GM19397 (cell line): ENCODE results near the gene ANAPC16.
"Not testable (repeated sequence)": the region's sequence is repeated elsewhere in the genome, so short reads cannot be mapped to it uniquely, and the experiment has no call there.

Experiments
- ATAC-seq: cut with Tn5 transposase; IDR thresholded peaks from one replicate; pipeline ENCODE4 v1.9.1; 2021; ENCODE audit warnings: mild to moderate bottlenecking, moderate library complexity; ENCODE audit not compliant: unreplicated experiment

ANAPC16 gene

DNA sequence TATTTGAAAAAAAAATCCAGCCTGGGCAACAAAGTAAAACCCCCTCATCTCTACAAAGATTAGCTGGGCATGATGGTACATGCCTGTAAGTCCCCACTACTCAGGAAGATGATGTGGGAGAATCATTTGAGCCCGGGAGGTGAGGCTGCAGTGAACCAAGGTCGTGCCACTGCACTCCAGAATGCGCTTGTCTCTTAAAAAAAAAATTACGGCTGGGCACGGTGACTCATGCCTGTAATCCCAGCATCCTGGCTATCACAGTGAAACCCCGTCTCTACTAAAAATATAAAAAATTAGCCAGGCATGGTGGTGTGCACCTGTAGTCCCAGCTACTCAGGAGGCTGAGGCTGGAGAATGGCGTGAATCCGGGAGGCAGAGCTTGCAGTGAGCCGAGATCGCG lies 4.4 kb upstream of the ANAPC16 start:
- not testable (repeated sequence) for ATAC-seq

DNA sequence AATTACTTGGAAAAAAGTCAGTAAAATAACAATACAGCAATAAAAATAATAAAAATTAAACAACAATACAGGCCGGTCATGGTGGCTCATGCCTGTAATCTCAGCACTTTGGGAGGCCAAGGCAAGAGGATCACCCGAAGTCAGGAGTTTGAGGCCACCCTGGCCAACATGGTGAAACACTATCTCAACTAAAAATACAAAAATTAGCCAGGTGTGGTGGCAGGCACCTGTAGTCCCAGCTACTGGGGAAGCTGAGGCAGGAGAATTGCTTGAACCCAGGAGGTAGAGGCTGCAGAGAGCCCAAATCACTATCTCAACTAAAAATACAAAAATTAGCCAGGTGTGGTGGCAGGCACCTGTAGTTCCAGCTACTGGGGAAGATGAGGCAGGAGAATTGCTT lies 4.0 kb upstream of the ANAPC16 start:
- ATAC-seq = not testable (repeated sequence)

DNA sequence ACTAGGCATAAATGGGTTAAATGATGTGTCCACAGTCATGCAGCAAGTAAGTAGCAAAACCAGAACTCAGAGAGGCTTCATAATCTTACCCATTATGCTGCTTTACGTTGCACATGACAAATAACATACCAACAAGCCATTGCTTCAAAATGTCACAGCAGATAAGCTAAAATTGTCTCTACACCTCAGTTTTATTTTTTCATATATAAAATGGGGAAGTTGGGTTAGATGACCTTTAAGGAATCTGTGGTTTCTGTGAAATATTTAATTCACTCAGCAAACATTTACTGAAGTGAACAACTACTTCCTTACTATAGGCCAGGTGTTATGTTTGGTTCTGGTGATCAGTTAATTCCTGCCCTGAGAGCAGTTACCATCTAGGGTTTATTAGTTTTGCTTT lies 2.5 kb downstream of the ANAPC16 start:
- ATAC-seq = no peak

DNA sequence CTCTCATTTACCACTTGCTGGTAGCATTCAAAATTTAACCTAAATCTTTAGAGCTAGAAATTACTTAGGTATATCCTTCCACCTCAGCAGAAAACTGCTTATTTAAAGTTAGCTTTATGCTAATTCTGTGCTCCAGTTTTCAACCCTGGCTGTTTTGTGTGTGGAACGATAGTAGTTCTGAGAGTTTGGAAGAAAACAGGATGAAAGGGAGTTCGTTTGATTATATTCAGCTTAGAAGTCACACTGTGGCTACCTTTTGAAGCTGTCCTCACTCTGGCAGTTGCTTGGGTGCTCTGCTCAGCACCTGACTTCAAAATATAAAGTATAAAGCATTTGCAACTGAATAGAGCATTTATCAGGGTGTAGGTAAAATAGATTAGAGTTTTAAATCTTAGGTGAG lies 2.9 kb downstream of the ANAPC16 start:
- no peak for ATAC-seq

DNA sequence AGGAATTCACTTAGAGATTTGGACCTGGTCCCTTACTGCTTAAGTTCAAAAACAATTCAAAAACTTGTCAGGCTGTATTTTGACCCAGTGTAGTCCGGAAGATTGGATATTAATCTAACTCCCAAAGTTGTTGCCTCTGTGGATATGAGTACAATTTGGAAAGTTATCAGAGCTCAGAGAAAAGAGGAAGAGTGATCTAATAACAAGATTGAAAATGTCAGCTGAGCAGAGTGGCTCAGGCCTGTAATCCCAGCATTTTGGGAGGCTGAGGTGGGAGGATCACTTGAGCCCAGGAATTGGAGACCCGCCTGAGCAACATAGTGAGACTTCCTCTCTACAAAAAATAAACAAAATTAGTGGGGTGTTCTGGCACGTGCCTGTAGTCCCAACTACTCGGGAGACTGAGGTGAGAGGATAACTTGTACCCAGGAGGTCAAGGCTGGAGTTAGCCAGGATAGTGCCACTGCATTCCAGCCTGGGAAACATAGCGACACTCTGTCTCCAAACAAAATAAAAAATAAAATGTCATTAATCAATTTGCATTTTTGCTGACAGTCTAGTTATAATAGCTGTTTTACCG lies 3.5 kb downstream of the ANAPC16 start:
- no peak for ATAC-seq

- ATAC-seq = no peak
Observed at GRCh38 chr10:72220637-72221036, 4.8 kb downstream of the ANAPC16 start.

- ATAC-seq = no peak
Observed at GRCh38 chr10:72221278-72221677, 5.5 kb downstream of the ANAPC16 start.

GRCh38 chr10:72223743-72224101 lies 7.9 kb downstream of the ANAPC16 start:
- ATAC-seq = no peak

DNA sequence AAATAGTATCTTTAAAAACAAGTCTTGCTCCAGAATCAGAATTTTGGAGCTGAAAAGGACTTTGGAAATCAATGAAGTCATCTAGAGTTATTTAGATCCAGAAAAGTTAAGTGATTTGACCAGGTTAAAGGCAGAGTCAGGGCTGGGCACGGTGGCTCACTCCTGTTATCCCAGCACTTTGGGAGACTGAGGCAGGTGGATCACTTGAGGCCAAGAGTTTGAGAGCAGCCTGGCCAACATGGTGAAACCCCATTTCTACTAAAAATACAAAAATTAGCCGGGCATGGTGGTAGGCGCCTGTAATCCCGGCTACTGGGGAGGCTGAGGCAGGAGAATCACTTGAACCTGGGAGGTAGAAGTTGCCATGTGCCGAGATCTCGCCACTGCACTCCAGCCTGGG lies 8.4 kb downstream of the ANAPC16 start:
- not testable (repeated sequence) for ATAC-seq

DNA sequence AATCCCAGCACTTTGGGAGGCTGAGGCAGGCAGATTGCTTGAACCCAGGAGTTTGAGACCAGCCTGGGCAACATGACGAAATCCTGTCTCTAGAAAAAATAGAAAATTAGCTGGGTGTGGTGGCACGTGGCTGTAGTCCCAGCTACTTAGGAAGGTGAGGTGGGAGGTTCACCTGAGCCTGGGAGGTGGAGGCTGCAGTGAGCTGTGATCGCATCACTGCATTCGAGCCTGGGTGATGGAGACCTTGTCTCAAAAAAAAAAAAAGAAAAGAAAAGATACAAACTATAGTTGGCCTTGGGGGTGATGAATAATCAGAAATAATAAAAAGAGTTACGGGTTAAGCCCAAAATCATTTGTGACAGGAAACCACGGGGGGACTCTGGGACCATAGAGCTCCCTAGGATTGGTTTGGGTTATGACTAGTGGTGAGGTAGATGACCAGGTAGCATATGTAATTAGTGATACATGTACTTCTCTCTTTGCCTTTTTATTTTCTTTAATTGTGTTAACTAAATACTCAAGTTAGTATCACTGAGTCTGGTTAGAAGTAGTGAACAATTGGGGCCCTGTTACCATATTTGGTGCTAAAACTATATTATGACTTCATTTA lies 10.7 kb downstream of the ANAPC16 start:
- ATAC-seq = no peak

DNA sequence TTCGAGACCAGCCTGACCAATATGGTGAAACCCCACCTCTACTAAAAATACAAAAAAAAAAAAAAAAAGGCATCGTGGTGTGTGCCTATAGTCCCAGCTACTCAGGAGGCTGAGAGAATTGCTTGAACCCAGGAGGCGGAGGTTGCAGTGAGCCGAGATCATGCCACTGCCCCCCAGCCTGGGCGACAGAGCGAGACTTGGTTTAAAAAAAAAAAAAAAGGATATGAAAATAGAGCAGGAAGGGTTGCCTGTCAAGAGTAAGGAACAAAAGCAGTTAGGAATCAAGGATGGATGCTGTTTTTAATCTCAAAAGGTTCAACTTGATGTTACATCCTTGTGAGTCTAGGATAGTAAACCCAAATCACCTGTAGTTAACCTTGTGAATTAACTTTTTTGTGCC lies 12.0 kb downstream of the ANAPC16 start:
- no peak for ATAC-seq

- no peak for ATAC-seq
Observed at GRCh38 chr10:72228318-72228751, 12.5 kb downstream of the ANAPC16 start.

DNA sequence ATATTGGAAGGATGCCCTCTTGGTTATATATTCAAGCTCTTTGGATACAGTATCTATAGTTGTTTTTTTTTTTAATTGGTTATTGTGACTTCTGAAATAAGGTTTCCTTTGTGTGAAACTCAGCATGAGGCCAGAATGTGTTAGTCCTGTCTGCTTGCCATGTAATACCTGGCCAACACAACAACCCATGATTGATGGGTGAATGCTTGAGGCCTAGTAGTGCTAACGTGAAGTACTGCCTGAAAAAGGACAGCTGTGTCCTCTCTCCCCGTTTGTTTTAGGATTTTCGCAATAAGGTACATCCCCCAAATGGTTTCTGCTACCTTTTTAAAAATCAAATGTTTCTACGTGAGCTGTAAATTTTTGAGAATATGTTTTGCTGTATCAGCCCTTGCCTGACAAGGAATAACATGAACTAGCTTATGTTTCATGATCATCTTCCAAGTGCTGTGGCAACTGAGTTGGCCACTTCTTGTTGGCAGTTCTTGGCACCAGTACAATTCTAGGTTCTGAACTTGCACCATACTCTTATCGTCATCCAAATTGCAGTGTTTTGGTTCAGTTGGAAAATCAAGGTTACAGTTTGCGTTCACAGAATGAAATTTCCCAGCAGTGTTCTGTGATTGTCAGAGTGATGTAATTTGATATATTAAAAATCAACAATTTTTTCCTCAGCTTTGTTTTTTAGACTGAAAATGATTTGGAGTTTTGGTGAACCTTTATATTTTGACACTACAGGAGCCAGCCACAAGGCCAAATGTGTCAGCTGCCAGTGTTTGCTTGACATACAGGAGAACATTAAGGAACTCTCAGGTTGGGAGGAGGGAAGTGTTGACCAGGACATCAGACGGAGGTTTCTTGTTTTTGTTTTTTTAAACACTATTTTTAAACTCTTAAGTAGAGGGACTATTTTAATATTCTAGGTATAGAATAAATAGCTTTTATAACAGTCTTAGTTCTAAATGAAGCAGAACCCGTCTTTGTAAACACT lies 13.7 kb downstream of the ANAPC16 start:
- ATAC-seq = no peak

DNA sequence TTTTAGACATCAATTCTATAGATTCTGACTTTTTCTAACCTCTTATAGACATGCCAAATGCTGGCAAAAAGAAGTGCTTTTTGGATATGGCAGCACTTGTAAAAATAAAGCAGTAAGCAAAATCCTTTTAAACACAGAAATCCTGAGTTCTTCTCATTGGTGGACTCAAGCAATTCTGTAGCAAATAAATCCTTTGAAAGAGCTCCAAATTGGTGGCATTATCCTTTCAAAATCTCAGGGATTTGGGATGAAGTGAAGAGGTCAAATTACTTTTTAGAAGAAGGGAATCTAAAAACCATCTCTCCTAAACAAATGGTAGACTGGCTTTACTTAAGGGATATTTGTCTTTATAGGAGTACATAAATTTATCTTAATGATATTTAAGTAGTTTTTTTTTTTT lies 17.8 kb downstream of the ANAPC16 start:
- ATAC-seq = no peak

DNA sequence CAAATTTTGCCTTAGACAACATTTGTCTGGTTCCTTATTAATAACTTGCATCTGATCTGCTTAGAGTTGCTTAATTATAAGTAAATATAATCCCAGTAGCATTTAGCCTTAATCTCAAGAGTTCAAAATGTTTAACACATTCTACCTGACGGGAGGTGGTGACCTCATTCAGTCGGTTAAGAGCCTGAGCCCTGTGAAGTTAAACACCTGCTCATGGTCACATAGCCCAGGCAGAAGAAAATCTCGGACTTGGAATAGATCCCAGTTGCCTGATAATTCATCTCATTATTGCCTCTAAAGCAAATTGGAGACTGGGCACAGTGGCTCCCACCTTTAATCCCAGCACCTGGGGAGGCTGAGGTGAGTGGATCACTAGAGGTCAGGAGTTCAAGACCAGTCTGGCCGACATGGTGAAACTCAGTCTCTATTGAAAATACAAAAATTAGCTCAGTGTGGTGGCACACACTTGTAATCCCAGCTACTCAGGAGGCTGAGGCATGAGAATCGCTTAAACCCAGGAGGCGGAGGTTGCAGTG lies 18.8 kb downstream of the ANAPC16 start:
- ATAC-seq = no peak

DNA sequence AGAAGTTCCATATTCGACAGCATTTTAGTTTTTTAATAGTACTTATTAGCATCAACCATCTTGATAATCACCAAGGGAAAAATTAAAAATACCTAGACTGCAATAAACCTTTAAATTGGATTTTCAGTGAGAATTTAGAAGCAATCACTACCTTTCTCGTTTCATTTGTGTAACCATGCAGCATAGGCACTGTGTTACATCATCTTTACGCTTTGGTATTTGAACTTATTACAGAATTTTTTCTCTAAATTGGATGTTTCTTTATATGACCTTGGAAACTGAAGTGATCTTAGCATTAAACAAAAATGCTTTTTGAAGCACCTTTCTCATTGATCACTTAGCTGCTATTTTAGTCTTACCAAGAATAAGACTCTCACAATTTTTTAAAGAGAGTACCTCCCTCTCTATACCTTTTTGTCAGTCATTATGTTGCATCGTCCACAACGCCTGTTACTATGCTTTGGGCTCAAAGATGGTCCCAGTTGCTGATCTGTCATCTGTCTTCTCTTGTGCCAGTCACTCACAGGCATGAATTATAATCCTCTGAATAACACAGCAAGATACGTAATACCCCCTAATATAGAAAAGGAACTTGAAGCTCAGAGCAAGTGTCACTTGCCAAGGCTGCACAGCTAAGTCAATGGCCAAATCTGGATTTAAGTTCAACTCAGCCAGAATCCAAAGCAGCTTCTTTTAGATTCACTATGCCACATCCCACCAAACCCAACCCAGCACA lies 19.9 kb downstream of the ANAPC16 start:
- ATAC-seq = no peak

DNA sequence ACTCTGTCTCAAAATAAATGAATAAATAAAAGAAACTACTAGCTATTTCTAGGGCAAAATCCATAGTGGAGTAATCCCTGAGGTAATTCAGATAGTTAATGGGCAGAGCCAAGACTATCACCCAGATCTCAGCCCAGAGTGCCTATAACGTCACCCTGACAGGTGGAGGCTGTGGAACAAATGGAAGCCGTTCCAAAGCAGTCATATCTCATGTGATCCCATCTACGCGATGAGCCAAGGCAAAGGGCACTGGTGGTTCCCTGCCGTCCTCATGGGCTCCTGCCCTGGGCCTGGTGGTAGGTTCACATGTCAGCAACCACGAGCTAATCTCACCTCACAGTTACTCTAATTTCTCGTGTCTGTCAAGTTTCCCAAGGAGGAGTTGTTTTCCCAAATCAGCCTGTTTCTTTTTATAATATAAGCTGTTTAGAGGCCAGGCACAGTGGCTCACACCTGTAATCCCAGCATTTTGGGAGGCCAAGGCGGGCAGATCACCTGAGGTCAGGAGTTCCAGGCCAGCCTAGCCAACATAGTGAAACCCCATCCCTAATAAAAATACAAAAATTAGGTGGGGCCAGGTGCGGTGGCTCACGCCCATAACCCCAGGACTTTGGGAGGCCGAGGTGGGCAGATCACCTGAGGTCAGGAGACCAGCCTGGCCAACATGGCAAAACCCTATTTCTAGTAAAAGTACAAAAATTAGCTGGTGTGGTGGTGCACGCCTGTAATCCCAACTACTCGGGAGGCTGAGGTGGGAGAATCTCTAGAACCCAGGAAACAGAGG lies 22.8 kb downstream of the ANAPC16 start:
- ATAC-seq = no peak

GRCh38 chr10:72239409-72239808 lies 23.6 kb downstream of the ANAPC16 start:
- no peak for ATAC-seq

GRCh38 chr10:72240371-72240770 lies 24.6 kb downstream of the ANAPC16 start:
- ATAC-seq = no peak

DNA sequence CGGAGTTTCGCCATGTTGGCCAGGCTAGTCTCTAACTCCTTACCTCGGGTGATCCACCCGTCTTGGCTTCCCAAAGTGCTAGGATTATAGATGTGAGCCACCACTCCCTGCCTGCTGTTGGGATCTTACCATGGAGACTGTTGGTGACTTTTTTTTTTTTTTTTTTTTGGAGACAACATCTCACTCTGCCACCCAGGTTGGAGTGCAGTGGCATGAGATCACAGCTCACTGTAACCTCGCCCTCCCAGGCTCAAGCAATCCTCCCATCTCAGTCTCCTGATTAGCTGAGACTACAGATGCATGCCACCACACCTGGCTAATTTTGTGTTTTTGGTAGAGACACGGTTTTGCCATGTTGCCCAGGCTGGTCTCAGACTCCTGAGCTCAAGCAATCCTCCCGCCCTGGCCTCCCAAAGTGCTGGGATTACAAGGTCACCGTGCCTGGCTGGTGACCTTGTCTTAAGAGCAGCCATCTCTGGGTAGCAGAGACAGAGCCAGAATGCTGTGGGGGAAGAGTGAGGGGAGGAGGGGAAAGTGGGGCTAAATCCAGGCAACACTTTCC lies 26.0 kb downstream of the ANAPC16 start:
- no peak for ATAC-seq
